GM21717 (cell line): Measurements from ENCODE around the gene CD34.

Experiments used
- ATAC-seq: cut with Tn5 transposase; IDR thresholded peaks from one replicate; pipeline ENCODE4 v1.9.1; 2021; ENCODE audit warnings: mild to moderate bottlenecking, moderate library complexity; ENCODE audit not compliant: unreplicated experiment

The CD34 gene

DNA sequence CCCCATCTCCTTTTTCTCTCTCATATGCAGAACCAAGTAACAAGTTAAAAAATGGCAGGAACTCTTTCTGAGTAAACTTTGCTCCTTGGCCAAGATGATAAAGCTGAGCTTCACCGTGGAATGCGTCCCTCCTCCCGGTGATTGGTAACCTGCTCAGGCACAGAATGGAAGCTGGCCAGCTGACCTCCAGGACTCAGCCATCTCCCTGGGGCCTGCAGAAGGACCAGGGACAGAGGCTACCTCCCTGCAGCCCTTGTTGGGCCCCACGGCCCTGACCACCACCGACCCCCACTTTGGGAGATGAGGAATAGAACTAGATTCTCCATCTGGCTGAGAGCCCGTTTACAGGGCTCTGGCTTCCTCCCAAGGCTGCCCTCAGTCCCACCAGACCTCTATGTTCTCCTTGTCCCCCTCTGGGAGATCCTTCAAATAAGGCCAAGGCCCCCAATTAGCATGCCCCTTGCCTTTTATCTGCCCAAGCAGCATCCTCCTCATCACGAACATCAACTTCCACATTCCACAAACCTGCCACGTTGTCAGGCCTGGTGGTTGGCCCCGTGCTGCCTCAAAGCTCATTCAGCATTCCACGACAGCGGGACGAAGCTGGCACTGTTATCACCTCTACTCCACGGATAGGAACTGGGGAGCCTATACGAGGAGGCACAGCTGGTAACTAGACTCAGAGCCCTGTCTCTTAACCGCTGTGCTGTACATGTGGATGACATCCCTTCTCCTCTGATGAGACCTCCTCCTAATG, 74.2 kb downstream of the CD34 start:
- no peak for ATAC-seq

DNA sequence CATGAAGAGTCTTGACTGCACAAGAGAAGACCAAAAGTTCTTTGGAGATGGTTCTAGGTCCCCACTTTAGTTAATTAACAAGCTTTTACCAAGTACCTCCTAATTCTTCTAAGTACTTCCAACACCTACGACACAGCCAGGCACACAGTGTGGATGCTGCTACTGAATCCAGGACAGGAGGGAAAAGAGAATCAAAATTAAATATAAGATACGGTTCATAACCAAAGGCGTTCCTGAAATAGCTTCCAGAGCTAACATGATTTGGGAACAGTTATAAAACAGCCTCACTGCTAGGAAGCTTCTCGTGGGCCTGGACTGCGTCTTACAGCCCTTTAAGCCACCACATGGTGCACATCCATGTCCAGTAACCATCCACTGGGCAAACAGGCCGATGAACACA, 75.0 kb downstream of the CD34 start:
- no peak for ATAC-seq

DNA sequence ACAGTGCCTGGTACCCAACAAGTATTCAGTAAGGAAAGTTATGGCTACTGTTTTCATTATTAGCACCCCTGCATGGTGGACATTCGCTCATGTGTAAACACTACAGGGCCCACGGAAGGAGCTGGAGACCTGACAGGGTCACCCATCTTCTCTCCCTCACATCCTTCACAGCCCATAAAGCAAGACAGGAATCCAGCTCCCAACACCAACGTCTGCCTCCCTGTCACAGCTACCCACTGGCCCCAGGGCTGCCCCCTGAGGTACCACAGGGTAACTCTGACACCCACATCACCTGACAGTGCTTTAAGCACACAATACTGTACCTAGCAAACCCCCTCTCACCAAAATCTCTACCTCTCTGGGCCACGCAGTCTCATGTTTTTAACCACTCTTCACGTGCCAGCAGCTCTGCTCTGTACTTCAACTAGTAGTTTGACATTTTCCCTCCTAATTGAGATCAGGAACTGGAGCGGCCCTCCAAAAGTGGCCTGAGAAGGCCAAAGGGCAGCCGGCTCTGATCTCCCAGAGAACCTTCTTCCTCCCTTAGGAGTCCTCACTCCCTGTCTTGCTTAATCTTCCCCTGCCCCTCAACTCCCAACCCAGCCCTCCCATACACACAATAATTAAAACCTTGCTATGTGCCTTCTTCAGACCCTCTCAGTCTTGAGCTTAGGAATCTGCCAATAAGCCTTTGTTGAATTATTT, 76.8 kb downstream of the CD34 start:
- ATAC-seq, result no peak

DNA sequence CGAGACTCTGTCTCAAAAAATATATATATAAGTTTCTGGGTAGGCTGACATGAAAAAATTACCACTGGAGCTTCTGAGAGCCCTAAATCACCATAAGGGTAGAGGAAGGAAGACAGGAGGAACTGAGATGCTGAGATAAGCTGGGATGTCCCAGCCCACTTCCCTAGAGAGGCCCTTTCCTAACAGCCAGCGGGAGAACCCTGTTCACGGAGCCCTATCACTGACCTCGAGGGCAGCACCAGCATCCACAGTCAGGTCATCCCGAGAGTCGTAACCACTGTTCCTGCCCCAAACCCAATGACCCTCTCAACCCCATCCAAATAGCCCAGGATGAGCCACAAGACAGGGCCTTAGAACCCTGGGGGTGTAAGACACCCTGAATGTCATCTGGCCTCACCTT, 77.5 kb downstream of the CD34 start:
- ATAC-seq, result no peak

DNA sequence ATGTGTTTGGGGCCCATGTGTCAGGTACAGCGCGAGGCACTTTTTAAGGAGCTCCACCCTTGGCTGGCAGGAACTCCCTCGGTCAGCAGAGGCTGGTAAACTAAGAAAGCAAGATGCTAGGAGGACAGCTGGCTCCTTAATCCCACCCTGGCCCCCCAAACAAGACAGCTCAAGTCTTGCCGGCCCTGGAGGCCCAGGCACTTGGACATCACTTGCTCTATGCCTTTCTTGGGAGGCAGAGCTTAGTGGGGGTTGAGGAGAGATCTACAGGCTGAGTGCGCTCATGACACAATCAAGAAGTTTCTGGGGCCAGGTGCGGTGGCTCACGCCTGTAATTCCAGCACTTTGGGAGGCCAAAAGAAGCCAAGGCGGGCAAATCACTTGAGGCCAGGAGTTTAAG, 78.1 kb downstream of the CD34 start:
- ATAC-seq, result no peak

DNA sequence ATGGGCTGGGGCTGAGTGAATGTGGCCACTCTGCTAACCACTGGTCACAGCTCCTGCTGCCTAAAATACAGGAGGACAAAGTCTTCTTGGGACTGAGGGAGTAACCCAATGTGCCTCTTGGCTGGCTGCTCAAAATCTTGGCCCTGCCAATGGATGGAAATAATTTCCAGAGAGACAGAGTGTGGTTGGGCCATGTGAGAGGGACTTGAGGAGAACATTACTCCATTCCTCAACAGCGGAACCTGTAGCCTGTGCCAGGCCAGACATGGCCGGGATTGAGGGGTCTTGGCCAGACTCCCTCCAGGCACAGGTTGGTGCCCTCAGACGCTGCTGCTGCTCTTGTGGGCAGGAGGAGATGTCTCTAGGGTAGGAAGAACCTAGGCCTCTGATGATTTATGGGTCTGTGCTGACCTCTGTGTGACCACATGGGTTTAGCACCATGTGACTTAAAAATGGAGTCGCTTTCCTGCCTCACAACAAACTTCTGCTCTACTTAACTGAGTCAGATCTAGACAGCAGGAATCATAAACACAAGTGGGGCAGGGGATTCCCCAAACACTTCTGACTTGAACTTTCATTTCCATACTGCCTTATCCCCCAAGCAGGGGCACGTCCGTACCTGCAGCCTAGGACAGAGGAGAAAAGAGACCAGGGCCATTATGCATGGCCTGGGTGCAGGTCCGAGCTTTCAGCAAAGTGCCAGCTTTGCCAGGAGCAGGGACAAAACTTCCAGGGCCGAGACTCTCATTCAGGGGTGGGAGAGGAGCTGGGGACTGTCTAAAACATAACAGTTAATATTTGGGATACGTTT, 79.2 kb downstream of the CD34 start:
- peak; percentile 83 for ATAC-seq
